ENCODE measurements around the gene CCL27. TPM values are rescaled to one million over a fixed set of nuclear protein-coding genes. Genes with fewer than 3 reads are reported as not detected.
A peak's percentile ranks its signal among the peaks of the same experiment; 100 is the strongest.

The CCL27 gene
- total RNA-seq, 1 donor from 2014 or later = not detected

GRCh38 chr9:34701769-34702736 lies 39.6 kb upstream of the CCL27 start:
- peaks cover 9% of the 10 kb centered on the region for H3K4me1 Mint-ChIP-seq (ENCODE audit: low read depth)
- no peaks in the 10 kb centered on the region for H3K9me3 Mint-ChIP-seq (ENCODE audit: low read depth)
- H3K27me3 Mint-ChIP-seq (ENCODE audit: low read depth) = peaks cover 8% of the 10 kb centered on the region
- H3K4me3 Mint-ChIP-seq (ENCODE audit: unreplicated experiment) = peak overlapping the region; percentile 72
- peak overlapping the region; percentile 62 for H3K27ac Mint-ChIP-seq (ENCODE audit: unreplicated experiment)
- DNase-seq (ENCODE audit: low spot score) = peak; percentile 94
- peak; percentile 91 for TF ChIP-seq CTCF (IDR thresholded peaks at IDR 0.05)
- no peaks in the 10 kb centered on the region for H3K36me3 Mint-ChIP-seq (ENCODE audit: low read depth)

GRCh38 chr9:34701023-34701768 lies 38.7 kb upstream of the CCL27 start:
- peaks cover 9% of the 10 kb centered on the region for H3K4me1 Mint-ChIP-seq (ENCODE audit: low read depth)
- TF ChIP-seq CTCF (IDR thresholded peaks at IDR 0.05) = peak; percentile 90
- peaks cover 8% of the 10 kb centered on the region for H3K27me3 Mint-ChIP-seq (ENCODE audit: low read depth)

GRCh38 chr9:34694811-34695210 lies 32.4 kb upstream of the CCL27 start:
- DNase-seq (ENCODE audit: low spot score) = peak; percentile 2
- H3K27ac Mint-ChIP-seq (ENCODE audit: unreplicated experiment) = no peak overlapping the region
- H3K36me3 Mint-ChIP-seq (ENCODE audit: low read depth) = peaks cover 3% of the 10 kb centered on the region
- H3K4me1 Mint-ChIP-seq (ENCODE audit: low read depth) = no peaks in the 10 kb centered on the region
- H3K9me3 Mint-ChIP-seq (ENCODE audit: low read depth) = no peaks in the 10 kb centered on the region
- peaks cover under 1% of the 10 kb centered on the region for H3K27me3 Mint-ChIP-seq (ENCODE audit: low read depth)
- TF ChIP-seq CTCF (IDR thresholded peaks at IDR 0.05) = no peak
- H3K4me3 Mint-ChIP-seq (ENCODE audit: unreplicated experiment) = no peak overlapping the region

More at GRCh38 chr9:34701023-34701768, 38.7 kb upstream of the CCL27 start:
- Mint-ChIP-seq H3K9me3 (ENCODE audit: low read depth) (no peaks in the 10 kb centered on the region), H3K36me3 (ENCODE audit: low read depth) (no peaks in the 10 kb centered on the region), H3K4me3 (ENCODE audit: unreplicated experiment) (peak overlapping the region; percentile 72), H3K27ac (ENCODE audit: unreplicated experiment) (no peak overlapping the region)
- DNase-seq (ENCODE audit: low spot score) = peak; percentile 86

GRCh38 chr9:34693560-34693959 lies 31.1 kb upstream of the CCL27 start:
- TF ChIP-seq CTCF (IDR thresholded peaks at IDR 0.05) = no peak
- Mint-ChIP-seq H3K4me3 (ENCODE audit: unreplicated experiment) (no peak overlapping the region), H3K36me3 (ENCODE audit: low read depth) (peaks cover 3% of the 10 kb centered on the region), H3K27me3 (ENCODE audit: low read depth) (no peaks in the 10 kb centered on the region), H3K4me1 (ENCODE audit: low read depth) (no peaks in the 10 kb centered on the region), H3K27ac (ENCODE audit: unreplicated experiment) (no peak overlapping the region), H3K9me3 (ENCODE audit: low read depth) (no peaks in the 10 kb centered on the region)
- no peak for DNase-seq (ENCODE audit: low spot score)

GRCh38 chr9:34691936-34692315 lies 29.5 kb upstream of the CCL27 start:
- H3K4me3 Mint-ChIP-seq (ENCODE audit: unreplicated experiment) = no peak overlapping the region
- H3K27me3 Mint-ChIP-seq (ENCODE audit: low read depth) = no peaks in the 10 kb centered on the region

More at GRCh38 chr9:34691936-34692315, 29.5 kb upstream of the CCL27 start:
- no peak overlapping the region for H3K27ac Mint-ChIP-seq (ENCODE audit: unreplicated experiment)
- TF ChIP-seq CTCF (IDR thresholded peaks at IDR 0.05) = no peak
- no peaks in the 10 kb centered on the region for H3K9me3 Mint-ChIP-seq (ENCODE audit: low read depth)
- DNase-seq (ENCODE audit: low spot score) = peak; percentile 10
- H3K36me3 Mint-ChIP-seq (ENCODE audit: low read depth) = peaks cover 3% of the 10 kb centered on the region
- no peaks in the 10 kb centered on the region for H3K4me1 Mint-ChIP-seq (ENCODE audit: low read depth)
